ENCODE results near the gene C2orf80.
"Not testable (repeated sequence)": the region's sequence is repeated elsewhere in the genome, so short reads cannot be mapped to it uniquely, and the experiment has no call there.

C2orf80 gene

GRCh38 chr2:208189810-208190503 is at the start of gene C2orf80:
C2orf80 (minus strand) TSS chr2:208190030; CDS start chr2:208186986, 3,044 bp downstream.
- FAIRE-seq, result no peak

- no peak for FAIRE-seq
Measured at GRCh38 chr2:208235860-208236259, 46.0 kb upstream of the C2orf80 start.

GRCh38 chr2:208234786-208235185 is 45.0 kb upstream of the C2orf80 start:
- no peak for FAIRE-seq

GRCh38 chr2:208228476-208228875 is 38.6 kb upstream of the C2orf80 start:
- FAIRE-seq, result no peak

- FAIRE-seq, result no peak
Measured at GRCh38 chr2:208227581-208228232, 37.9 kb upstream of the C2orf80 start.

- no peak for FAIRE-seq
Measured at GRCh38 chr2:208224802-208225201, 35.0 kb upstream of the C2orf80 start.

- no peak for FAIRE-seq
Measured at GRCh38 chr2:208222351-208222750, 32.5 kb upstream of the C2orf80 start.

- FAIRE-seq, result not testable (repeated sequence)
Measured at GRCh38 chr2:208221873-208222272, 32.0 kb upstream of the C2orf80 start.

GRCh38 chr2:208210688-208211451 is 21.0 kb upstream of the C2orf80 start:
- no peak for FAIRE-seq

GRCh38 chr2:208208335-208209085 is 18.7 kb upstream of the C2orf80 start:
- FAIRE-seq, result no peak

- FAIRE-seq, result no peak
Measured at GRCh38 chr2:208207769-208208168, 17.9 kb upstream of the C2orf80 start.

GRCh38 chr2:208204166-208204565 is 14.3 kb upstream of the C2orf80 start:
- no peak for FAIRE-seq

GRCh38 chr2:208195531-208195930 is 5.7 kb upstream of the C2orf80 start:
- FAIRE-seq, result no peak

GRCh38 chr2:208192611-208193236 is 2.9 kb upstream of the C2orf80 start:
- FAIRE-seq, result no peak

- FAIRE-seq, result no peak
Measured at GRCh38 chr2:208189069-208189809, 591 bp downstream of the C2orf80 start.

GRCh38 chr2:208186893-208187292 is 2.9 kb downstream of the C2orf80 start:
- FAIRE-seq, result no peak

- FAIRE-seq, result no peak
Measured at GRCh38 chr2:208186465-208186864, 3.4 kb downstream of the C2orf80 start.

GRCh38 chr2:208183972-208184705 is 5.7 kb downstream of the C2orf80 start:
- no peak for FAIRE-seq

- FAIRE-seq, result no peak
Measured at GRCh38 chr2:208183526-208183925, 6.3 kb downstream of the C2orf80 start.

- no peak for FAIRE-seq
Measured at GRCh38 chr2:208182835-208183234, 7.0 kb downstream of the C2orf80 start.

GRCh38 chr2:208179028-208179609 is 10.7 kb downstream of the C2orf80 start:
- no peak for FAIRE-seq

Measured in TTC549 (cell line).